Mesenteric fat pad (tissue), 1 donor: ENCODE measurements around the gene MYRFL. TPM values are rescaled to one million over a fixed set of nuclear protein-coding genes. Genes with fewer than 3 reads are reported as not detected.

Source experiments
- DNase-seq: peaks from one replicate; pipeline ENCODE4 v3.0.0-alpha.2; 2020; ENCODE audit warnings: low spot score
- total RNA-seq: library from RNA; stranded (reverse); fragmentation: NEBNext Ultra II Directional; extraction: Animal tissue kit (Norgen Biotek cat#: 25700); gene quantifications from one replicate; pipeline ENCODE4 v1.2.1, GENCODE V29; 2021
- donor health status: DM: yes; HTN: yes; CAD: no.

MYRFL gene
- total RNA-seq, 1 donor from 2014 or later: 0.19 TPM

- DNase-seq: no peak
These were observed 106.5 kb downstream of the MYRFL start for GRCh38 chr12:69931569-69931968.

GRCh38 chr12:69932154-69932553, 107.1 kb downstream of the MYRFL start:
- DNase-seq: no peak

- no peak for DNase-seq
These were observed 107.9 kb downstream of the MYRFL start for GRCh38 chr12:69932676-69933552.

GRCh38 chr12:69934011-69934410, 109.0 kb downstream of the MYRFL start:
- no peak for DNase-seq

GRCh38 chr12:69935651-69936100, 110.6 kb downstream of the MYRFL start:
- DNase-seq: no peak

GRCh38 chr12:69936214-69936731, 111.2 kb downstream of the MYRFL start:
- DNase-seq: no peak

GRCh38 chr12:69936766-69937165, 111.7 kb downstream of the MYRFL start:
- DNase-seq: no peak

GRCh38 chr12:69947123-69947522, 122.1 kb downstream of the MYRFL start:
- DNase-seq: no peak

- DNase-seq: no peak
These were observed 122.9 kb downstream of the MYRFL start for GRCh38 chr12:69947897-69948296.

GRCh38 chr12:69948851-69949250, 123.8 kb downstream of the MYRFL start:
- DNase-seq: no peak

- no peak for DNase-seq
These were observed 124.4 kb downstream of the MYRFL start for GRCh38 chr12:69949311-69950002.

- DNase-seq: no peak
These were observed 126.1 kb downstream of the MYRFL start for GRCh38 chr12:69951108-69951507.

- DNase-seq: no peak
These were observed 127.9 kb downstream of the MYRFL start for GRCh38 chr12:69952890-69953289.

GRCh38 chr12:69961246-69961645, 136.2 kb downstream of the MYRFL start:
- no peak for DNase-seq

GRCh38 chr12:69966409-69966808, 141.4 kb downstream of the MYRFL start:
- no peak for DNase-seq

GRCh38 chr12:69966839-69967238, 141.8 kb downstream of the MYRFL start:
- no peak for DNase-seq

GRCh38 chr12:69969011-69969410, 144.0 kb downstream of the MYRFL start:
- no peak for DNase-seq

GRCh38 chr12:69972136-69972535, 147.1 kb downstream of the MYRFL start:
- no peak for DNase-seq

- no peak for DNase-seq
These were observed 153.0 kb downstream of the MYRFL start for GRCh38 chr12:69978020-69978419.

- DNase-seq: no peak
These were observed 157.0 kb downstream of the MYRFL start for GRCh38 chr12:69981881-69982475.

GRCh38 chr12:69984241-69984640, 159.2 kb downstream of the MYRFL start:
- DNase-seq: no peak

- no peak for DNase-seq
These were observed 160.6 kb downstream of the MYRFL start for GRCh38 chr12:69985656-69986055.
